PC-3 (cell line): ENCODE results near the gene RFX7. TPM values are rescaled to one million over a fixed set of nuclear protein-coding genes. Genes with fewer than 3 reads are reported as not detected.

Experiments used
- ATAC-seq: fragments of 200-7000 bp; cut with Tn5 transposase; 2 replicates; pipeline ENCODE4 v1.9.1; 2020; ENCODE audit warnings: mild to moderate bottlenecking, moderate library complexity
- BruUV-seq: library from RNA; stranded (reverse); fragments of 400-500 nt; replicated peaks from 2 replicates; lab custom pipeline; 2021; lab: Mats Ljungman, UMichigan
- CTCF ChIA-PET: fragments of 300-600 bp; sonication (Branson Sonifier 250); formaldehyde crosslinking; loops from one replicate; lab custom pipeline; 2022; ENCODE audit warnings: antibody characterized with exemption; lab: Charles Lee
- POLR2A ChIA-PET: fragments of 300-600 bp; sonication (Branson Sonifier 250); formaldehyde crosslinking; loops from one replicate; lab custom pipeline; 2022; ENCODE audit warnings: antibody characterized with exemption; ENCODE audit not compliant: unreplicated experiment; lab: Charles Lee
- DNase-seq: peaks from one replicate; pipeline ENCODE4 v3.0.0-alpha.2; 2015
- H2AFZ ChIP-seq: fragments of 300-600 bp; sonication (generic); 2 replicates; pipeline ENCODE4 v1.6.0; 2016; ENCODE audit warnings: antibody characterized with exemption, low read length
- H3F3A ChIP-seq: fragments of 300-600 bp; sonication (generic); one replicate; pipeline ENCODE4 v1.6.0; 2017; ENCODE audit warnings: antibody characterized with exemption, low read length, control low read depth, mild to moderate bottlenecking; ENCODE audit not compliant: unreplicated experiment
- H3K27ac ChIP-seq: fragments of 300-600 bp; sonication (generic); 2 replicates; pipeline ENCODE4 v1.5.1; 2016; ENCODE audit warnings: mild to moderate bottlenecking, low read length
- H3K27me3 ChIP-seq: fragments of 300-600 bp; sonication (generic); 2 replicates; pipeline ENCODE4 v1.6.1; 2016; ENCODE audit warnings: low read length, mixed read lengths
- H3K36me3 ChIP-seq: fragments of 300-600 bp; sonication (generic); 2 replicates; pipeline ENCODE4 v1.6.1; 2016; ENCODE audit warnings: low read depth, mixed run types, low read length, mixed read lengths
- H3K4me1 ChIP-seq: fragments of 300-600 bp; sonication (generic); 2 replicates; pipeline ENCODE4 v1.5.1; 2016; ENCODE audit warnings: low read length; ENCODE audit not compliant: insufficient read depth
- H3K4me2 ChIP-seq: fragments of 300-600 bp; sonication (generic); 2 replicates; pipeline ENCODE4 v1.6.0; 2016; ENCODE audit warnings: low read length
- H3K4me3 ChIP-seq: fragments of 300-600 bp; sonication (generic); 2 replicates; pipeline ENCODE4 v1.5.1; 2016; ENCODE audit warnings: mild to moderate bottlenecking, low read length, mixed read lengths
- H3K79me2 ChIP-seq: fragments of 300-600 bp; sonication (generic); 2 replicates; pipeline ENCODE4 v1.6.1; 2017; ENCODE audit warnings: low read length, mixed read lengths
- H3K9ac ChIP-seq: fragments of 300-600 bp; sonication (generic); 2 replicates; pipeline ENCODE4 v1.6.0; 2016; ENCODE audit warnings: mild to moderate bottlenecking, low read length
- H3K9me2 ChIP-seq: fragments of 300-600 bp; sonication (generic); replicated peaks from 2 replicates; pipeline ENCODE4 v1.6.1; 2016; ENCODE audit warnings: mixed run types, low read length, mixed read lengths
- H3K9me3 ChIP-seq: fragments of 300-600 bp; sonication (generic); 2 replicates; pipeline ENCODE4 v1.6.1; 2016; ENCODE audit warnings: low read length, mixed read lengths
- H4K20me1 ChIP-seq: fragments of 300-600 bp; sonication (generic); 2 replicates; pipeline ENCODE4 v1.6.1; 2016; ENCODE audit warnings: low read length, mixed read lengths
- EZH2 ChIP-seq: fragments of 300-600 bp; sonication (generic); IDR thresholded peaks from one replicate; pipeline ENCODE4 v1.6.1; 2017; ENCODE audit warnings: antibody characterized with exemption, mild to moderate bottlenecking, low read length; ENCODE audit not compliant: unreplicated experiment
- EZH2phosphoT487 ChIP-seq: fragments of 300-600 bp; sonication (generic); IDR thresholded peaks from 2 replicates; pipeline ENCODE4 v1.6.1; 2018; ENCODE audit warnings: mild to moderate bottlenecking, antibody characterized with exemption, low read length, borderline replicate concordance
- intact Hi-C: fragments of 100-400 bp; cut with micrococcal nuclease; formaldehyde crosslinking; loops from 2 replicates; pipeline ENCODE4 v1.9.0; 2023
- total RNA-seq: library from RNA; depleted of rRNA; stranded (reverse); fragments of >200 nt; gene quantifications from 2 replicates; pipeline ENCODE4 v1.2.3, GENCODE V29; 2014
- TF ChIP-seq, protein P1 (sequence below): fragments of 300-600 bp; sonication (generic); conservative IDR thresholded peaks from 2 replicates; pipeline ENCODE4 v1.5.1; 2017; ENCODE audit warnings: antibody characterized with exemption, low read depth, mild to moderate bottlenecking, low read length

Gene RFX7
- total RNA-seq, 1 experiment from 2014 or later, result 2.8 TPM

DNA sequence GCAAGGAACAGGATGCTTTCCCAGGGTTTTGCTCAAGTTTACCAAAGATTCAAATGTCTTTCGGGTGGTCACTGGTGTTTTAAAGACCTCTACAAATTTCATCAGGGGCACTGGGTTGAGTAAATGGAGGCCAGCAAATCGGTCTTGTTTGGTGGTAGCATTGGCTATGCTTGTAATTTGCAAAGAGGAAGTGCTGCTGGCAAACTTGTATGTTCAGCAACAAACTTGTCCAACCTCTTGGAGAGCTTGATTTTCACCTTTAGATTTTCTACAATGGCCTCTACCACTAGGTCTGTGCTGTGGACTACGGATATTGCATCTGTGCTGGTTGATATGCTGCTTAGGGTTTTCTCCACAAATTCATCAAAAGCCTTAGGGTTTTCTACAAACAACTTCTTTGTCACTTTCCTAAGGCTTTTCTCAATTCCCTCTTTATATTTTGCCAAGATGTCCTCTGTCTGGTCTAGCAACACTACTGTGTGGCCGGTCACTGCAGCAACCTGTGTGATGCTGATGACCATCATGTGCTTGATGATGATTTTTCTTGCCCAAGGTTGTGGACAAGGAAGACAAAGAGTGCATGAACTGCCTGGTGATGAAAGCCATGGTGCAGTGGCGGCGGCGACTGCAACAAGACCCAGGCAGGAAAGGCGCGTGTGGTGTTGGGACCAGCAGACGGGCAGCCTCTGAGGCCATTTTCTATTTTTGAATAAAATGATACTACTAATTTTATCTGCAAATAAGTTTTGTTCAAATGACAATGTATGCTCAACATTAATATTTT, 50.8 kb downstream of the RFX7 start:
- Histone ChIP-seq H3K9me2 (no peaks in the 10 kb centered on the region), H4K20me1 (no peaks in the 10 kb centered on the region), H3K36me3 (no peaks in the 10 kb centered on the region), H3K27ac (no peak overlapping the region), H2AFZ (no peak overlapping the region), H3K79me2 (peaks cover 28% of the 10 kb centered on the region), H3K4me1 (no peaks in the 10 kb centered on the region), H3K4me3 (no peak overlapping the region), H3K9ac (no peak overlapping the region), H3K27me3 (no peaks in the 10 kb centered on the region), H3K4me2 (no peak overlapping the region), H3F3A (no peaks in the 10 kb centered on the region), H3K9me3 (no peaks in the 10 kb centered on the region)
- intact Hi-C loops, result no loop called here
- TF ChIP-seq, protein P1, sequence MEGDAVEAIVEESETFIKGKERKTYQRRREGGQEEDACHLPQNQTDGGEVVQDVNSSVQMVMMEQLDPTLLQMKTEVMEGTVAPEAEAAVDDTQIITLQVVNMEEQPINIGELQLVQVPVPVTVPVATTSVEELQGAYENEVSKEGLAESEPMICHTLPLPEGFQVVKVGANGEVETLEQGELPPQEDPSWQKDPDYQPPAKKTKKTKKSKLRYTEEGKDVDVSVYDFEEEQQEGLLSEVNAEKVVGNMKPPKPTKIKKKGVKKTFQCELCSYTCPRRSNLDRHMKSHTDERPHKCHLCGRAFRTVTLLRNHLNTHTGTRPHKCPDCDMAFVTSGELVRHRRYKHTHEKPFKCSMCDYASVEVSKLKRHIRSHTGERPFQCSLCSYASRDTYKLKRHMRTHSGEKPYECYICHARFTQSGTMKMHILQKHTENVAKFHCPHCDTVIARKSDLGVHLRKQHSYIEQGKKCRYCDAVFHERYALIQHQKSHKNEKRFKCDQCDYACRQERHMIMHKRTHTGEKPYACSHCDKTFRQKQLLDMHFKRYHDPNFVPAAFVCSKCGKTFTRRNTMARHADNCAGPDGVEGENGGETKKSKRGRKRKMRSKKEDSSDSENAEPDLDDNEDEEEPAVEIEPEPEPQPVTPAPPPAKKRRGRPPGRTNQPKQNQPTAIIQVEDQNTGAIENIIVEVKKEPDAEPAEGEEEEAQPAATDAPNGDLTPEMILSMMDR, result no peak
- TF ChIP-seq EZH2phosphoT487 (no peak), EZH2 (no peak)
- DNase-seq (no peak), ATAC-seq (no peak)
- CTCF ChIA-PET, result no interaction called here
- POLR2A ChIA-PET, result no interaction called here
- no TSS peak for BruUV-seq

DNA sequence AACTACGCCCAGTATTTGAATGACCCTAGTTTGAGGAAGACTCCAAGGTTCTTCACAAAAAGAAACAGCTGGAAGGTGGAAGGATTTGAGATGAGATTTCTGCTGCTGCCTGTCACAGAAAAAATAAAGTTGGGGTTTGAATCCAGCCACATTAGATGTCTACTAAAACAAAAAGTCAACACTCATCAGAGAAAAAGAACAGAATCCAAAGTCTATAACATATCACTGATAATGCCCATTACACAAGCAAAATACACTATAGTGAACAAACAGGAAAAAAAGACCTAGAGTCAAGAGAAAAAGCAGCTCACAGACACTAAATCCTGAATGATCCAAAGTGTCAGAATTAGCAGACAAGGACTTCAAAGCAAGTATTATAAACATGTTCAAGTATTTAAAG, 56.0 kb downstream of the RFX7 start:
- H2AFZ ChIP-seq, result no peak overlapping the region

More for the DNA sequence above, 56.0 kb downstream of the RFX7 start:
- intact Hi-C loops, result no loop called here
- CTCF ChIA-PET, result no interaction called here
- no peak for ATAC-seq
- H3K36me3 ChIP-seq, result no peaks in the 10 kb centered on the region
- H4K20me1 ChIP-seq, result no peaks in the 10 kb centered on the region
- H3F3A ChIP-seq, result no peaks in the 10 kb centered on the region
- POLR2A ChIA-PET, result no interaction called here
- no peak overlapping the region for H3K4me3 ChIP-seq
- BruUV-seq, result no TSS peak
- no peaks in the 10 kb centered on the region for H3K27me3 ChIP-seq
- H3K9ac ChIP-seq, result no peak overlapping the region
- DNase-seq, result no peak
- no peaks in the 10 kb centered on the region for H3K9me3 ChIP-seq
- TF ChIP-seq, protein P1, result no peak
- TF ChIP-seq EZH2 (no peak), EZH2phosphoT487 (no peak)
- no peaks in the 10 kb centered on the region for H3K4me1 ChIP-seq
- no peak overlapping the region for H3K27ac ChIP-seq
- H3K4me2 ChIP-seq, result no peak overlapping the region
- peaks cover 25% of the 10 kb centered on the region for H3K79me2 ChIP-seq
- no peaks in the 10 kb centered on the region for H3K9me2 ChIP-seq
